Panc1 (cell line): ENCODE measurements around the gene PMPCA.

Source experiments
- CTCF ChIP-seq: fragments of 450-650 bp; IDR thresholded peaks from 2 replicates; pipeline ENCODE4 v1.5.1; 2017; ENCODE audit warnings: mild to moderate bottlenecking
- POLR2AphosphoS5 ChIP-seq: IDR thresholded peaks from 2 replicates; pipeline ENCODE4 v1.6.1; 2012; ENCODE audit warnings: mild to moderate bottlenecking, low read depth, low read length, moderate library complexity
- SIN3A ChIP-seq: IDR thresholded peaks from 2 replicates; pipeline ENCODE4 v1.6.1; 2012; ENCODE audit warnings: low read depth, mild to moderate bottlenecking, low read length, moderate library complexity, borderline replicate concordance; ENCODE audit not compliant: insufficient read depth

GRCh38 chr9:136401173-136401922, 9.1 kb upstream of the PMPCA start:
- no peak for TF ChIP-seq CTCF
- no peak for TF ChIP-seq SIN3A
- TF ChIP-seq POLR2AphosphoS5: peak; percentile 38; the same call in 1 of the 2 replicates
